HepG2 (cell line): ENCODE data around the gene ASXL1. TPM values are rescaled to one million over a fixed set of nuclear protein-coding genes. Genes with fewer than 3 reads are reported as not detected.

ENCODE experiments used
- ATAC-seq: fragments of 200-7000 bp; cut with Tn5 transposase; 3 replicates; pipeline ENCODE4 v1.9.1; 2020; ENCODE audit warnings: mild to moderate bottlenecking, moderate library complexity
- BruUV-seq: library from RNA; stranded (reverse); fragments of 400-500 nt; replicated peaks from 2 replicates; lab custom pipeline; 2021; lab: Mats Ljungman, UMichigan
- CTCF ChIA-PET: fragments of 300-600 bp; formaldehyde crosslinking; extraction: SDS; loops from one replicate; lab custom pipeline; 2021; ENCODE audit warnings: low total read pairs, inconsistent platforms, low intra/inter-chr PET ratio; lab: Yijun Ruan, JAX
- POLR2A ChIA-PET: fragments of 350-600 bp; sonication (Branson Sonifier 250); formaldehyde crosslinking; loops from one replicate; lab custom pipeline; 2020; ENCODE audit warnings: antibody characterized with exemption, inconsistent platforms; lab: Yijun Ruan, JAX
- DNase-seq: peaks from one replicate; pipeline ENCODE4 v3.0.0-alpha.2; 2015; ENCODE audit warnings: low spot score
- FAIRE-seq: peaks from 3 replicates; lab custom pipeline; 2011; peaks lifted over from hg19 to GRCh38; lab: Jason Lieb, UNC
- H2AFZ ChIP-seq: one replicate; pipeline ENCODE4 v1.6.1; 2011; ENCODE audit warnings: low read length, inconsistent platforms
- H3K27ac ChIP-seq: fragments of 300-600 bp; 3 replicates; pipeline ENCODE4 v1.8.0; 2011; ENCODE audit warnings: mixed run types, mild to moderate bottlenecking, mixed read lengths, low read length, inconsistent platforms; ENCODE audit not compliant: insufficient read depth; ENCODE audit errors: extremely low read length
- H3K27me3 ChIP-seq, 2 experiments: fragments of 200-600 bp in 1 of 2; 2 replicates in 1 of 2; 3 replicates in 1 of 2; pipeline versions ENCODE4 v1.6.0 to v1.8.0; 2011; ENCODE audit warnings: low read length in 2 of 2, mild to moderate bottlenecking in 2 of 2, moderate library complexity in 2 of 2, inconsistent platforms in 1 of 2; ENCODE audit not compliant: insufficient read depth in 2 of 2, control insufficient read depth in 1 of 2
- H3K36me3 ChIP-seq, 2 experiments: fragments of 200-600 bp in 1 of 2; replicated peaks in 1 of 2; 2 replicates in 1 of 2; 3 replicates in 1 of 2; pipeline versions ENCODE4 v1.5.1 to v1.8.0; 2011; ENCODE audit warnings: low read length in 2 of 2, inconsistent platforms in 1 of 2; ENCODE audit not compliant: insufficient read depth in 2 of 2, control insufficient read depth in 1 of 2
- H3K4me1 ChIP-seq: 2 replicates; pipeline ENCODE4 v1.5.1; 2012; ENCODE audit warnings: low read length, inconsistent platforms; ENCODE audit not compliant: insufficient read depth
- H3K4me2 ChIP-seq: 2 replicates; pipeline ENCODE4 v1.6.0; 2011; ENCODE audit warnings: low read depth, low read length, inconsistent platforms
- H3K4me3 ChIP-seq, 3 experiments: fragments of 200-600 bp in 1 of 3; sonication (generic), shearing (Covaris generic) in 1 of 3; replicated peaks in 1 of 3; 2 replicates each; pipeline ENCODE4 v1.5.1; 2011 to 2016; ENCODE audit warnings: low read length in 3 of 3, inconsistent platforms in 2 of 3, low read depth in 2 of 3, mild to moderate bottlenecking in 2 of 3, control low read depth in 1 of 3, mixed read lengths in 1 of 3; ENCODE audit not compliant: insufficient read depth in 1 of 3
- H3K79me2 ChIP-seq: one replicate; pipeline ENCODE4 v1.6.1; 2011; ENCODE audit warnings: low read length, inconsistent platforms; ENCODE audit not compliant: insufficient read depth
- H3K9ac ChIP-seq: 2 replicates; pipeline ENCODE4 v1.6.0; 2011; ENCODE audit warnings: mild to moderate bottlenecking, low read depth, low read length, inconsistent platforms; ENCODE audit not compliant: insufficient read depth
- H3K9me3 ChIP-seq: 2 replicates; pipeline ENCODE4 v1.5.1; 2012; ENCODE audit warnings: mild to moderate bottlenecking, low read length
- H4K20me1 ChIP-seq: 2 replicates; pipeline ENCODE4 v1.6.0; 2011; ENCODE audit warnings: inconsistent platforms, mild to moderate bottlenecking, low read length, moderate library complexity; ENCODE audit not compliant: insufficient read depth
- CEBPB ChIP-seq: IDR thresholded peaks from 2 replicates; pipeline ENCODE4 v1.6.1; 2011; ENCODE audit warnings: low read depth, low read length, improper control_type of control experiment, borderline replicate concordance
- CHD4 ChIP-seq: fragments of 200-600 bp; sonication (generic); IDR thresholded peaks from 2 replicates; pipeline ENCODE4 v1.7.0; 2017; ENCODE audit warnings: mild to moderate bottlenecking, low read length, borderline replicate concordance
- PLRG1 ChIP-seq: fragments of 450-650 bp; conservative IDR thresholded peaks from 2 replicates; pipeline ENCODE4 v1.6.1; 2016
- PRPF4 ChIP-seq: fragments of 200-400 bp; formaldehyde crosslinking; IDR thresholded peaks from 2 replicates; pipeline ENCODE4 v1.6.1; 2016; ENCODE audit warnings: low read length, low read depth; ENCODE audit not compliant: poor library complexity, severe bottlenecking
- ZNF275 ChIP-seq: sonication (generic); formaldehyde crosslinking; IDR thresholded peaks from 2 replicates; pipeline ENCODE4 v1.8.0; 2022; ENCODE audit warnings: missing genetic modification reagents, mild to moderate bottlenecking, inconsistent platforms, borderline replicate concordance
- WGBS: methylation state at CpG from one replicate; pipeline ENCODE4 v1.1.6; 2017; ENCODE audit warnings: low lambda C conversion rate; 5-methylcytosine and 5-hydroxymethylcytosine counted together
- in situ Hi-C: cut with HindIII; loops from 2 replicates; pipeline ENCODE4 v1.10.0; 2017; ENCODE audit warnings: low pct_unique_long_range_greater_than_20kb; ENCODE audit not compliant: extremely low pct_ligation_motif_present
- intact Hi-C: fragments of 100-400 bp; cut with micrococcal nuclease; formaldehyde crosslinking; loops from one replicate; pipeline ENCODE4 v1.10.0; 2022; ENCODE audit not compliant: unreplicated experiment
- polyA plus RNA-seq, 8 experiments: library from polyadenylated mRNA; depleted of rRNA in 3 of 8; stranded (reverse) in 7 of 8; unstranded in 1 of 8; fragments of >200 nt; fragmentation: Illumina TruSeq in 4 of 8; extraction: Trizol in 4 of 8; gene quantifications; 2 replicates each; pipeline versions ENCODE4 v1.2.1 to v1.2.3, GENCODE V29; 2011 to 2016; ENCODE audit warnings: low read depth in 4 of 8, missing spikeins in 1 of 8, mixed read lengths in 1 of 8; ENCODE audit not compliant: insufficient read depth in 1 of 8
- total RNA-seq, 5 experiments: library from RNA; depleted of rRNA; stranded (reverse); fragments of >200 nt; fragmentation: Illumina TruSeq; extraction: Trizol; gene quantifications; 2 replicates each; pipeline ENCODE4 v1.2.3, GENCODE V29; 2016; ENCODE audit warnings: low read depth in 1 of 5
- TF ChIP-seq, protein P1 (sequence below): sonication (generic); formaldehyde crosslinking; IDR thresholded peaks from 2 replicates; pipeline ENCODE4 v1.4.0; 2020; ENCODE audit warnings: mild to moderate bottlenecking, missing genetic modification reagents

Gene ASXL1
- total and polyA plus RNA-seq, 2 of the 13 experiments (the other 11 are each of a cell fraction or from before 2014, with no cell fraction given), result 62.1 to 74.8 TPM

GRCh38 chr20:32488066-32488838 lies 130.1 kb downstream of the ASXL1 start:
- DNase-seq (no peak), FAIRE-seq (no peak), ATAC-seq (no peak)
- in situ Hi-C loops (no loop called here), intact Hi-C loops (no loop called here)
- no peaks in the 10 kb centered on the region for H3K9me3 ChIP-seq
- no peak overlapping the region for H3K9ac ChIP-seq
- H2AFZ ChIP-seq, result no peak overlapping the region
- BruUV-seq, result no TSS peak
- peaks cover 0 to 6% of the 10 kb centered on the region in 2 experiments; a peak in 1 of 5 replicates for H3K36me3 ChIP-seq
- no peaks in the 10 kb centered on the region for H4K20me1 ChIP-seq
- 93% methylated on average over 7 of the region's 7 CpGs for WGBS
- ChIA-PET POLR2A (no interaction called here), CTCF (no interaction called here)
- no peak overlapping the region for H3K4me2 ChIP-seq
- H3K27me3 ChIP-seq, result no peaks in the 10 kb centered on the region
- TF ChIP-seq PLRG1, result no peak
- TF ChIP-seq PRPF4, result no peak
- TF ChIP-seq CHD4, result no peak
- no peak for TF ChIP-seq ZNF275 (CRISPR knock-in tag)
- TF ChIP-seq, protein P1, sequence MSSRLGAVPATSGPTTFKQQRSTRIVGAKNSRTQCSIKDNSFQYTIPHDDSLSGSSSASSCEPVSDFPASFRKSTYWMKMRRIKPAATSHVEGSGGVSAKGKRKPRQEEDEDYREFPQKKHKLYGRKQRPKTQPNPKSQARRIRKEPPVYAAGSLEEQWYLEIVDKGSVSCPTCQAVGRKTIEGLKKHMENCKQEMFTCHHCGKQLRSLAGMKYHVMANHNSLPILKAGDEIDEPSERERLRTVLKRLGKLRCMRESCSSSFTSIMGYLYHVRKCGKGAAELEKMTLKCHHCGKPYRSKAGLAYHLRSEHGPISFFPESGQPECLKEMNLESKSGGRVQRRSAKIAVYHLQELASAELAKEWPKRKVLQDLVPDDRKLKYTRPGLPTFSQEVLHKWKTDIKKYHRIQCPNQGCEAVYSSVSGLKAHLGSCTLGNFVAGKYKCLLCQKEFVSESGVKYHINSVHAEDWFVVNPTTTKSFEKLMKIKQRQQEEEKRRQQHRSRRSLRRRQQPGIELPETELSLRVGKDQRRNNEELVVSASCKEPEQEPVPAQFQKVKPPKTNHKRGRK (CRISPR knock-in tag), result peak; percentile 76; the same call in 1 of the 2 replicates
- TF ChIP-seq CEBPB, result peak; percentile 74
- H3K79me2 ChIP-seq, result peaks cover 2% of the 10 kb centered on the region
- no peak overlapping the region for H3K4me3 ChIP-seq
- no peak overlapping the region for H3K27ac ChIP-seq
- peaks cover 20% of the 10 kb centered on the region for H3K4me1 ChIP-seq

Other genes starting within 250 kb of the ASXL1 start
- 30.3 and 53.5 TPM in 2 replicates for gene TM9SF4, start 248.6 kb upstream of the ASXL1 start, total RNA-seq (2016; rRNA removed; fragmentation: Illumina TruSeq; extraction: Trizol)
- 171 and 183 TPM in 2 replicates for gene TM9SF4, start 248.6 kb upstream of the ASXL1 start, polyA plus RNA-seq (2011; rRNA removed)
- gene PLAGL2, start 150.6 kb upstream of the ASXL1 start, total RNA-seq (2016; rRNA removed; fragmentation: Illumina TruSeq; extraction: Trizol), result 15.3 and 26.5 TPM in 2 replicates
- 14.9 and 15.2 TPM in 2 replicates for gene PLAGL2, start 150.6 kb upstream of the ASXL1 start, polyA plus RNA-seq (2011; rRNA removed)
- 30.2 and 58.3 TPM in 2 replicates for gene POFUT1, start 150.5 kb upstream of the ASXL1 start, total RNA-seq (2016; rRNA removed; fragmentation: Illumina TruSeq; extraction: Trizol)
- gene POFUT1, start 150.5 kb upstream of the ASXL1 start, polyA plus RNA-seq (2011; rRNA removed), result 35.5 and 41.6 TPM in 2 replicates
- gene KIF3B, start 80.7 kb upstream of the ASXL1 start, total RNA-seq (2016; rRNA removed; fragmentation: Illumina TruSeq; extraction: Trizol), result 28.8 and 36.4 TPM in 2 replicates
- gene KIF3B, start 80.7 kb upstream of the ASXL1 start, polyA plus RNA-seq (2011; rRNA removed), result 20.2 and 23.6 TPM in 2 replicates
- 16.6 and 16.9 TPM in 2 replicates for gene NOL4L, start 227.0 kb downstream of the ASXL1 start, total RNA-seq (2016; rRNA removed; fragmentation: Illumina TruSeq; extraction: Trizol)
- gene NOL4L, start 227.0 kb downstream of the ASXL1 start, polyA plus RNA-seq (2011; rRNA removed), result 35.4 and 38.7 TPM in 2 replicates